ENCODE measurements around the gene NECTIN1. TPM values are rescaled to one million over a fixed set of nuclear protein-coding genes. Genes with fewer than 3 reads are reported as not detected.

The NECTIN1 gene
- total RNA-seq, 1 donor from 2014 or later: 45.3 TPM

- peaks cover 21% of the 10 kb centered on the region for H3K4me1 Mint-ChIP-seq
- DNase-seq (ENCODE audit: low spot score in 2 of 2, unreplicated experiment in 2 of 2): no peak
- H3K27me3 Mint-ChIP-seq (ENCODE audit: low read depth): peaks cover 11% of the 10 kb centered on the region
- no peak overlapping the region for H3K4me3 Mint-ChIP-seq
- no peak overlapping the region for H3K27ac Mint-ChIP-seq
- TF ChIP-seq, protein P1, sequence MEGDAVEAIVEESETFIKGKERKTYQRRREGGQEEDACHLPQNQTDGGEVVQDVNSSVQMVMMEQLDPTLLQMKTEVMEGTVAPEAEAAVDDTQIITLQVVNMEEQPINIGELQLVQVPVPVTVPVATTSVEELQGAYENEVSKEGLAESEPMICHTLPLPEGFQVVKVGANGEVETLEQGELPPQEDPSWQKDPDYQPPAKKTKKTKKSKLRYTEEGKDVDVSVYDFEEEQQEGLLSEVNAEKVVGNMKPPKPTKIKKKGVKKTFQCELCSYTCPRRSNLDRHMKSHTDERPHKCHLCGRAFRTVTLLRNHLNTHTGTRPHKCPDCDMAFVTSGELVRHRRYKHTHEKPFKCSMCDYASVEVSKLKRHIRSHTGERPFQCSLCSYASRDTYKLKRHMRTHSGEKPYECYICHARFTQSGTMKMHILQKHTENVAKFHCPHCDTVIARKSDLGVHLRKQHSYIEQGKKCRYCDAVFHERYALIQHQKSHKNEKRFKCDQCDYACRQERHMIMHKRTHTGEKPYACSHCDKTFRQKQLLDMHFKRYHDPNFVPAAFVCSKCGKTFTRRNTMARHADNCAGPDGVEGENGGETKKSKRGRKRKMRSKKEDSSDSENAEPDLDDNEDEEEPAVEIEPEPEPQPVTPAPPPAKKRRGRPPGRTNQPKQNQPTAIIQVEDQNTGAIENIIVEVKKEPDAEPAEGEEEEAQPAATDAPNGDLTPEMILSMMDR (IDR thresholded peaks at IDR 0.05; ENCODE audit: unreplicated experiment): no peak
- H3K9me3 Mint-ChIP-seq: no peaks in the 10 kb centered on the region
- no peaks in the 10 kb centered on the region for H3K36me3 Mint-ChIP-seq
These were observed 5.8 kb upstream of the NECTIN1 start for GRCh38 chr11:119734788-119735187.

- TF ChIP-seq, protein P1 (IDR thresholded peaks at IDR 0.05; ENCODE audit: unreplicated experiment): no peak
- Mint-ChIP-seq H3K27ac (no peak overlapping the region), H3K27me3 (ENCODE audit: low read depth) (peaks cover 7% of the 10 kb centered on the region), H3K36me3 (no peaks in the 10 kb centered on the region), H3K4me1 (peaks cover 24% of the 10 kb centered on the region), H3K4me3 (no peak overlapping the region), H3K9me3 (no peaks in the 10 kb centered on the region)
- DNase-seq (ENCODE audit: low spot score in 2 of 2, unreplicated experiment in 2 of 2): no peak
These were observed 1.9 kb upstream of the NECTIN1 start for GRCh38 chr11:119730789-119731386.

DNA sequence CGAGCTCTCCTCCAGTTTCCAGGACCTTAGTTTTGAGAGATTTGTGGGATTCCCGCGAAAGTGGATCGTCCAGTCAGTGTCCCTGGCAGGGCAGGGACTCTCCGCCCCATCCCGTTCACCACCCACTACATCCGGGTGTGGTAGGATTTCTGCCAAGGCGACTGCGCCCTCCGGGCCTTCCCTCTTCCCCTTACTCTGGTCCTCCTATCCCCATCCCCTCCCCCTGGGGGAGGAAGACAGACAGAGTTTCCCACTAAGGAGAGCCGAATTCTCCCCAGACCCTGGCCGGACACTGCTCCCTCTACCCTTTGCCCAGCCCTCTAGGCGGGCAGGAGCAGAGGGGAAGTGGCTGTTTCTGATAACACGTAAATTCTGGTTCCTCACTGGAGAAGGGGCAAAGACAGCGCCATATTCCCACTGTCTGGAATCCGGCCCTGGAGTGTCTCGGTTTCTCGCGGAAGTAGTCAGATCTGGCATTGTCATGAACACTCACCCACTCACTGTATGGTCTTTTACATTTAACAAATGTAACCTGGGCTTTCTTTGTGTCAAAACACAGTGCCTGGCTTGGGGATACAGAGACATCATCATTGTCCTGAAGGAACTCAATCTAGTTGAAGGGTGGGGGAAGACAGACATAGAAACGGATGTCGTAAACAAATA lies 1.1 kb upstream of the NECTIN1 start:
- Mint-ChIP-seq H3K27ac (no peak overlapping the region), H3K27me3 (ENCODE audit: low read depth) (peaks cover 7% of the 10 kb centered on the region), H3K4me1 (peaks cover 26% of the 10 kb centered on the region), H3K36me3 (no peaks in the 10 kb centered on the region), H3K9me3 (no peaks in the 10 kb centered on the region), H3K4me3 (peak overlapping the region; percentile 59)
- TF ChIP-seq, protein P1 (IDR thresholded peaks at IDR 0.05; ENCODE audit: unreplicated experiment): no peak
- no peak for DNase-seq (ENCODE audit: low spot score in 2 of 2, unreplicated experiment in 2 of 2)

DNA sequence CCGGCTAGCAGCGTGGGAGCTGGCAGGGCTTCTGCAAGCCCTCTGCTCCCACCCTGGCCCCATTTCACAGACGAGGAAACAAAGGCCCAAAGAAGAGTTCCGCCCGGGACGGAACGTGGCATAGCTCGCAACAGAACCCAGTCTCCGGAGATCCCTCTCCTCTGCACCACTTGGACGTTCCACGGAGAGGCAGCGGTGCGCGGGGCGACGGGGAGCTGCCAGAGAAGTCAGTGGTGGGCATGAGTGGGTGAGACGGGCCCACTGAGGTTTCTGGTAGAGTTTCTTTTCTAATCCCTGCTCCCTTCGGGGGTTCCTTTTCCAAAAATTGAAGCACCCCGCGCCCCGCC lies 554 bp upstream of the NECTIN1 start:
- Mint-ChIP-seq H3K36me3 (no peaks in the 10 kb centered on the region), H3K27ac (peak overlapping the region; percentile 13), H3K9me3 (no peaks in the 10 kb centered on the region), H3K4me1 (peaks cover 26% of the 10 kb centered on the region), H3K4me3 (peak overlapping the region; percentile 59), H3K27me3 (ENCODE audit: low read depth) (peaks cover 7% of the 10 kb centered on the region)
- TF ChIP-seq, protein P1 (IDR thresholded peaks at IDR 0.05; ENCODE audit: unreplicated experiment): peak; percentile 36
- DNase-seq (ENCODE audit: low spot score in 2 of 2, unreplicated experiment in 2 of 2): no peak

GRCh38 chr11:119728211-119728626 lies 781 bp downstream of the NECTIN1 start:
- peak in 1 of 2 experiments; percentile 49 for DNase-seq (ENCODE audit: low spot score in 2 of 2, unreplicated experiment in 2 of 2)
- H3K27me3 Mint-ChIP-seq (ENCODE audit: low read depth): peaks cover 3% of the 10 kb centered on the region
- TF ChIP-seq, protein P1 (IDR thresholded peaks at IDR 0.05; ENCODE audit: unreplicated experiment): no peak
- peak overlapping the region; percentile 93 for H3K4me3 Mint-ChIP-seq
- H3K27ac Mint-ChIP-seq: peak overlapping the region; percentile 90
- H3K4me1 Mint-ChIP-seq: peaks cover 29% of the 10 kb centered on the region
- no peaks in the 10 kb centered on the region for H3K9me3 Mint-ChIP-seq
- H3K36me3 Mint-ChIP-seq: no peaks in the 10 kb centered on the region
